Measurements from ENCODE around the gene COL21A1.
A peak's percentile ranks its signal among the peaks of the same experiment; 100 is the strongest.

DNA sequence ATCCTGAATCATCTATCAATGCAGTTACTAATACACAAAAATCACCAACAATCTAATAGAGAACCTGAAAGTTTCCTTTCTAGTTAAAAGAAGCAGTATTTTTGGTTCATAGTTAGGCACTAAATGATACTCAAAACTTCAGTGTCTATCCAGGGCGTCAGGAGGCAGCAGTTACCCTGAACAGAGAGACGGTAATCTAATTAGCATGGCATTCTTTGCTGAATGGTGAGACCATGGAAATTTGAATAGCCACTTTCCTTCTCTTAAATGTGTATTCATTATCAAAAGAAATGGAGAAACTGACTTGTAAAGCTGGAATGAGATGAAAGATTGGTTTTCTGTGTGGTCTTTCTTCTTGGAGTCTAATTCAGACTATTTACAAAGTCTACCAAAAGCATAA is 225.4 kb downstream of the COL21A1 start:
- TF ChIP-seq, protein P1, sequence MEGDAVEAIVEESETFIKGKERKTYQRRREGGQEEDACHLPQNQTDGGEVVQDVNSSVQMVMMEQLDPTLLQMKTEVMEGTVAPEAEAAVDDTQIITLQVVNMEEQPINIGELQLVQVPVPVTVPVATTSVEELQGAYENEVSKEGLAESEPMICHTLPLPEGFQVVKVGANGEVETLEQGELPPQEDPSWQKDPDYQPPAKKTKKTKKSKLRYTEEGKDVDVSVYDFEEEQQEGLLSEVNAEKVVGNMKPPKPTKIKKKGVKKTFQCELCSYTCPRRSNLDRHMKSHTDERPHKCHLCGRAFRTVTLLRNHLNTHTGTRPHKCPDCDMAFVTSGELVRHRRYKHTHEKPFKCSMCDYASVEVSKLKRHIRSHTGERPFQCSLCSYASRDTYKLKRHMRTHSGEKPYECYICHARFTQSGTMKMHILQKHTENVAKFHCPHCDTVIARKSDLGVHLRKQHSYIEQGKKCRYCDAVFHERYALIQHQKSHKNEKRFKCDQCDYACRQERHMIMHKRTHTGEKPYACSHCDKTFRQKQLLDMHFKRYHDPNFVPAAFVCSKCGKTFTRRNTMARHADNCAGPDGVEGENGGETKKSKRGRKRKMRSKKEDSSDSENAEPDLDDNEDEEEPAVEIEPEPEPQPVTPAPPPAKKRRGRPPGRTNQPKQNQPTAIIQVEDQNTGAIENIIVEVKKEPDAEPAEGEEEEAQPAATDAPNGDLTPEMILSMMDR (IDR thresholded peaks at IDR 0.05; ENCODE audit: low read depth, low read length) = peak; percentile 65
- no peak for TF ChIP-seq EZH2phosphoT487 (IDR thresholded peaks at IDR 0.05; ENCODE audit: low read depth)

Measured in OCI-LY3 (cell line).